HG03432 (cell line): ENCODE results near the gene MRPL48.
"Not testable (repeated sequence)": the region's sequence is repeated elsewhere in the genome, so short reads cannot be mapped to it uniquely, and the experiment has no call there.

Experiments used
- ATAC-seq: cut with Tn5 transposase; IDR thresholded peaks from one replicate; pipeline ENCODE4 v1.9.1; 2021; ENCODE audit warnings: mild to moderate bottlenecking, moderate library complexity; ENCODE audit not compliant: unreplicated experiment

The MRPL48 gene

DNA sequence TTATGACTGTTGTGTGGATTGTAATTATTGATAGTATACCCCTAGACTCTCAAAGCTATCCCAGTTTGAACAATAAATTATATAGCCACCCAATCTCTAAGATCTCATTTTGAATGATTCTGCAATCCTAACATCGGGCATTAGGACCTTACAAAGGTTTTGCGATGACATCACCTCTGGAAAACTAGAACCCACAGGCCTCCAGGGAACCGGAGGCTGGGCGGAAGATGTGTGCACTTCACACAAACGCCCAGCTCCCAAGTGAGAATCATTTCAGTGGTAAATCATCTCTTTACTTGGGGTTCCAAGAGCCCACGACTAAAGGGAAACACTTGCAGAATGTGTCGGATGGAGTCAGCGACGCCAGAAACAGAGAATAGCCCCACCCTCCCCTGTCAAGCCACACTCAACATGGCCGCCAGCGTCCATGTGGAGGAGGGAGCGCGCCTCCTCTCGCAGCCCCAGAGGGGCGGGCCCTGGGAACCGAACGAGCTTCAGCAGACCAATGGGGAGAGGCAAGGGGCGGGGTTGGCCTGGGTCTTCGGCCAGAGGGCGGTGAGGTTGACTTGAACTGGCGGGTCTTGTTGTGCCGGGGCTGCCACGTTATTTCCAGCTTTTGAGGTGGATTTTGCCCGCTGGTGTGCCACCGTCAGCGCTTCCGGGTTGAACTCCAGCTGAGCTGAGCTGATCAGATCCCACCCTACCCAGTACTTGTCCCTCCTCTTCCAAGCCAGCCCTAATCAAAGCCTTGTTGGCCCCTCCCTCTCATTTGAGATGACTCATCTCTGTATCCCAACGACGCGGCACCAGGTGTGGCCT is 8.4 kb upstream of the MRPL48 start:
- peak; percentile 98 for ATAC-seq

GRCh38 chr11:73781303-73781702 is 6.4 kb upstream of the MRPL48 start:
- ATAC-seq: no peak

- ATAC-seq: no peak
Measured at GRCh38 chr11:73783483-73784020, 4.1 kb upstream of the MRPL48 start.

- no peak for ATAC-seq
Measured at GRCh38 chr11:73784080-73784634, 3.5 kb upstream of the MRPL48 start.

- ATAC-seq: no peak
Measured at GRCh38 chr11:73784734-73785133, 2.9 kb upstream of the MRPL48 start.

GRCh38 chr11:73785467-73785866 is 2.2 kb upstream of the MRPL48 start:
- not testable (repeated sequence) for ATAC-seq

DNA sequence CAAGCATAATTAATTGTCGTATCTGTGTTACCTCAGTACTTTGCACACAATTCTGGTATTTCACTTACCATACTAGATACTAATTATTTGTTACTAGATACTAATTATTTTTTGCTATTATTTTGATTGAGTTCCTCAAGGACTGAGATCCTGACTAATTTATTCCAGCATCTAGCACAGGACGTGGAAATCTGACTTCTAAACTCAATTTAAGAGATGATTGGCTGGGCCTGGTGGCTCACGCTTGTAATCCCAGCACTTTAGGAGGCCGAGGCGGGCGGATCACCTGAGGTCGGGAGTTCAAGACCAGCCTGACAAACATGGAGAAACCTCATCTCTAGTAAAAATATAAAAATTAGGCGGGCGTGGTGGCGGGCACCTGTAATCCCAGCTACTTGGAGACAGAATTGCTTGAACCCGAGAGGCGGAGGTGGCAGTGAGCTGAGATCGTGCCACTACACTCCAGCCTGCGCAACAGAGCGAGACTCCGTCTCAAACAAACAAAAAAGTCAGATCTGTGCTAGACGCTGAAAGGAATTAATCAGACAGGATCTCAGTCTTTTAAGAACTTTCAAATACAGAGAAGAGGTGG is 527 bp upstream of the MRPL48 start:
- ATAC-seq: peak; percentile 1

DNA sequence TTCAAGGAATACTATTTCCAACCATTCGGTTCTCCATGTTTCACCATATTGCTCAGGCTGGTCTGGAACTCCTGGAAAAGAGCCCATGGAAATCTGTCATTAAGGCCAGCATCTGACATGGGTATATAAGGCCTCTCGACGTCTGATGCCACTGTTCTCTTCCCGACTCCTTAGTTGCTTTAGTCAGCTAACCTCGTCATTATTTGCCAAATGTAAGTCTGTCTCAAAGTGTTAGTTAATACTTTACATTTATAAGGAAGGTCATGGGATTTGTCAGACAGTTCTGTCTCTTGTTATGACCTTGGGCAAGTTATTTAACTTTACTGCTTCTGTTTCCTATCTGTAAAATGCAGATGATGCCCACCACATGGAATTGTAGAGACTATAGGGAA is 1.6 kb downstream of the MRPL48 start:
- no peak for ATAC-seq

GRCh38 chr11:73792584-73792983 is 4.9 kb downstream of the MRPL48 start:
- ATAC-seq: no peak

GRCh38 chr11:73795925-73796632 is 8.4 kb downstream of the MRPL48 start:
- no peak for ATAC-seq

- ATAC-seq: no peak
Measured at GRCh38 chr11:73797457-73797856, 9.8 kb downstream of the MRPL48 start.

GRCh38 chr11:73800276-73800806 is 12.7 kb downstream of the MRPL48 start:
- no peak for ATAC-seq

DNA sequence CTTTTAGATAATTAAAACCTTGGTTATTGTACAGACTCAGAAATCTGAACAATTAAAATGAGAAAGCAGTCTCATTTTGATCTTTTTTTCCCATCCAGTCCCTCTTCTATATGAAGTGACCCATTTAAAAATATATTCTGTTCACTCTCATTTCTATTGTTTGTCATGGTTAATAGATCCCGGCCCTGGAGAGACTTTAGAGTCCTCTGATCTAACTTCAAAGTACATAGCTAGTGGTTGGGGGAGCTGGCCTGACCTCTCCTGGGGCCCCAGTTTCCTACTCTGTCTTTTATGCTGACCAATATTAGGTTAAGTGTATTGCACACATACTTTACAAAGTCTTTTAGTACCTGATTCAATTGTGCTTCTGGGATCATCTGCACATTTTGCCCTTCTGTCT is 13.5 kb downstream of the MRPL48 start:
- no peak for ATAC-seq

DNA sequence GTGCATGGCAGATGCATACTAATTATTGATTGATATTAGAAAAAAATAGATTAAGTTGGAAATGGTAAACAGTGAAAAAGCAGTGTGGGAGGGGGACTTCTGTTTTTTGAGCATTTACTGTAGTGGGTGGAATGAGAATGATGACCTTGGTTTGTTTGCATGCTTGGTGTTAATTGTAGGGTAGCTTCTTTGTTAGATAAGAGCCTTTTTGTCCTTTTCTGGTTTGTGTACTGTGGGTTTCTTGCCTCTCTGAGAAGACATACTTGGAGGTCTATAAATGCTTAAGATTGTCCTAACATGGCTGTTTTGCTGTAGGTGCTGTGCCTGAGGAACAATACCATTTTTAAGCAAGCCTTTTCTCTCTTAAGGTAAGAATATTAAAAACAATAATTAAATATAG is 17.0 kb downstream of the MRPL48 start:
- ATAC-seq: no peak

DNA sequence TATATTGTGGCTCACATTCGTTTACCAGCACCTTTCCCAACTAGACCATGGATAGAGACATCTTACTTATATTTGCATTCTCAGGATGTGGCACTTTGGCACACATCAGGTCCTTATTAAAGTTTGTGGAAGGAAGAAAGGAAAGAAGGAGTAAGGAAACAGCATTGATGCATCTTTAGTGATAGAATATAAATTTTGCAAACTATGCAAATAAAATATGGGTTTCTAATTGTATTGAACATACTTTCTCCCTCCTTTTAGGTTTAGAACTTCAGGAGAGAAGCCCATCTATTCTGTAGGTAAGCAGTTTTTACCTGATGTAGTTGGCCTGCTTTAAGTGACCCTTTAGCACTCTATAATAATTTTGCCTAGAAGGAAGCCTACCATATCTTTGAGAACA is 20.4 kb downstream of the MRPL48 start:
- no peak for ATAC-seq

DNA sequence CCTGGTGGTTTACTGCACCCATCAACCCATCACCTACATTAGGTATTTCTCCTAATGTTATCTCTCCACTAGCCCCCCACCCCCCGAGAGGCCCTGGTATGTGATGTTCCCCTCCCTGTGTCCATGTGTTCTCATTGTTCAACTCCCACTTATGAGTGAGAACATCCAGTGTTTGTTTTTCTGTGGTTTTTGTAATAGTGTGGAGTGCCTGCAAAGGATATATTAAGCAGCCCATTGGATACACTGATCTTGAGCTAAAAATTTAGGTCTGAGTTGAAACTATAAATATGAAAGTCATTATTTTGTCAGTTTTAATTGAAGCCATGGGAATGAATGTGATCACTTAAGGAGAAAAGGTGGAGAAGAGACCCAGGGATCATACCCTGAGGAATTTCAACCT is 23.0 kb downstream of the MRPL48 start:
- ATAC-seq: no peak

- ATAC-seq: no peak
Measured at GRCh38 chr11:73812234-73812633, 24.6 kb downstream of the MRPL48 start.

GRCh38 chr11:73814812-73815211 is 27.1 kb downstream of the MRPL48 start:
- no peak for ATAC-seq

DNA sequence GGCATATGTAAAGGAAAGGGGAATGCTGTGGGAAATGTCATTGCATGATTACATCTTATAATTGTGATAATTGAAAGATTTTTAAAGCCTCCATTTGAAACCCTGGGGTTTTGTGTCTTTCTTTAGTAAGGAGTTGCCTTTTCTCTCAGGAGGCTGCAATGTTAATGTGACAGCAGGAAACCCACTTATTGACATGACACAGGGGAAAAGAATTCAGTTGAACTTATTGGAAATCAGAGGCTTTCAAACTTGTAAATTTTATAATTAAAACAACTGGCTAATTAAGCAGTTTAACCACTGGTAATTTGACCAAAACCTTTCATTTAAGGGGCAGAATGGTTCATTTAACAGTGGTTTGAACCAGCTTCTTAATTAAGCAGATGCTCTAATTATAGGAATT is 31.2 kb downstream of the MRPL48 start:
- ATAC-seq: no peak

DNA sequence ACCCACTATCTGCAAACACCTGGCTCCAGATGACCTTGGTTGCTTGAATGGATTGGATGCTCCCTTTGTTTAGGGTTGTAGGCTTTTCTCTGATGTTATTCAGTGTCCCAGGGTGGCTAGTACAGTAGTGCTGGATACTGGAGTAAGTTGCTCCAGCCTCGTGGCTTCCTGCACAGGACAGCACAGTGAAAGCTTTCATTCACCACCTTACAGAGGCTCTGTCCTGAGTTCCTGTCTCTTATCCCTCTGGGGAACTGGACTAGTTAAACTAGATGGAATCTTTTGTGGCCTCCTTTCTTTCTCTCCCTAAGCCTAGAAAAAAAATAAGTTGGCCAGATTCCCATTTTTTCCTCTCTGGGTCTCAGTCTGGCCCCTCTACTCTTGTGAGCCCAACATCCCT is 42.6 kb downstream of the MRPL48 start:
- ATAC-seq: no peak

GRCh38 chr11:73833067-73833466 is 45.4 kb downstream of the MRPL48 start:
- ATAC-seq: no peak
